Common myeloid progenitor, CD34-positive (primary cell): Measurements from ENCODE around the gene ACTG2.

Experiments
- CTCF ChIA-PET: fragments of 350-600 bp; sonication (Branson Sonifier 250); formaldehyde crosslinking; loops from one replicate; lab custom pipeline; 2021; ENCODE audit warnings: antibody characterized with exemption; lab: Charles Lee
- POLR2A ChIA-PET: fragments of 350-600 bp; sonication (Branson Sonifier 250); formaldehyde crosslinking; loops from one replicate; lab custom pipeline; 2021; ENCODE audit warnings: antibody characterized with exemption; lab: Charles Lee
- DNase-seq, 3 donors: peaks; one replicate each; pipeline versions ENCODE4 v3.0.0 to v3.0.0-alpha.2; 2013
- H3K27ac ChIP-seq, 2 experiments: 1 replicate in 1 of 2; 2 replicates in 1 of 2; pipeline ENCODE4 v1.7.0; 2013; ENCODE audit warnings: inconsistent platforms in 2 of 2, low read length in 2 of 2, mild to moderate bottlenecking in 2 of 2, low read depth in 1 of 2, moderate library complexity in 1 of 2; ENCODE audit not compliant: severe bottlenecking in 2 of 2, insufficient read depth in 1 of 2, poor library complexity in 1 of 2
- H3K27me3 ChIP-seq, 5 experiments: replicated peaks in 2 of 5; 1 replicate in 3 of 5; 2 replicates in 2 of 5; pipeline versions ENCODE4 v1.6.1 to v1.7.0; 2013; ENCODE audit warnings: low read length in 4 of 5, mild to moderate bottlenecking in 2 of 5, moderate library complexity in 2 of 5, inconsistent platforms in 1 of 5; ENCODE audit not compliant: insufficient read depth in 5 of 5, control insufficient read depth in 4 of 5
- H3K36me3 ChIP-seq, 4 experiments: 1 replicate in 2 of 4; 2 replicates in 2 of 4; pipeline versions ENCODE4 v1.6.1 to v1.7.0; 2013; ENCODE audit warnings: low read length in 3 of 4, control low read depth in 1 of 4, mild to moderate bottlenecking in 1 of 4; ENCODE audit not compliant: control insufficient read depth in 4 of 4, insufficient read depth in 4 of 4
- H3K4me1 ChIP-seq, 4 experiments: 1 replicate in 3 of 4; 2 replicates in 1 of 4; pipeline versions ENCODE4 v1.6.1 to v1.7.1; 2013; ENCODE audit warnings: low read length in 3 of 4, mild to moderate bottlenecking in 3 of 4, control low read depth in 1 of 4, inconsistent platforms in 1 of 4, moderate library complexity in 1 of 4; ENCODE audit not compliant: control insufficient read depth in 4 of 4, insufficient read depth in 4 of 4; ENCODE audit errors: control extremely low read depth in 1 of 4
- H3K4me3 ChIP-seq, 7 experiments: 1 replicate in 4 of 7; 2 replicates in 3 of 7; pipeline versions ENCODE4 v1.5.1 to v1.7.0; 2013; ENCODE audit warnings: mild to moderate bottlenecking in 7 of 7, low read length in 6 of 7, moderate library complexity in 6 of 7, inconsistent platforms in 2 of 7, low read depth in 2 of 7, control low read depth in 1 of 7; ENCODE audit not compliant: insufficient read depth in 4 of 7, control insufficient read depth in 1 of 7; ENCODE audit errors: extremely low read depth in 1 of 7
- H3K9me3 ChIP-seq, 5 experiments: 1 replicate in 4 of 5; 2 replicates in 1 of 5; pipeline versions ENCODE4 v1.6.1 to v1.7.1; 2013; ENCODE audit warnings: low read length in 4 of 5, mild to moderate bottlenecking in 2 of 5, inconsistent platforms in 1 of 5, low read depth in 1 of 5, moderate library complexity in 1 of 5; ENCODE audit not compliant: control insufficient read depth in 4 of 5, insufficient read depth in 2 of 5; ENCODE audit errors: control extremely low read depth in 1 of 5
- WGBS: methylation state at CpG from one replicate; pipeline ENCODE4 v1.1.5; 2013; ENCODE audit not compliant: insufficient coverage; 5-methylcytosine and 5-hydroxymethylcytosine counted together

ACTG2 gene

DNA sequence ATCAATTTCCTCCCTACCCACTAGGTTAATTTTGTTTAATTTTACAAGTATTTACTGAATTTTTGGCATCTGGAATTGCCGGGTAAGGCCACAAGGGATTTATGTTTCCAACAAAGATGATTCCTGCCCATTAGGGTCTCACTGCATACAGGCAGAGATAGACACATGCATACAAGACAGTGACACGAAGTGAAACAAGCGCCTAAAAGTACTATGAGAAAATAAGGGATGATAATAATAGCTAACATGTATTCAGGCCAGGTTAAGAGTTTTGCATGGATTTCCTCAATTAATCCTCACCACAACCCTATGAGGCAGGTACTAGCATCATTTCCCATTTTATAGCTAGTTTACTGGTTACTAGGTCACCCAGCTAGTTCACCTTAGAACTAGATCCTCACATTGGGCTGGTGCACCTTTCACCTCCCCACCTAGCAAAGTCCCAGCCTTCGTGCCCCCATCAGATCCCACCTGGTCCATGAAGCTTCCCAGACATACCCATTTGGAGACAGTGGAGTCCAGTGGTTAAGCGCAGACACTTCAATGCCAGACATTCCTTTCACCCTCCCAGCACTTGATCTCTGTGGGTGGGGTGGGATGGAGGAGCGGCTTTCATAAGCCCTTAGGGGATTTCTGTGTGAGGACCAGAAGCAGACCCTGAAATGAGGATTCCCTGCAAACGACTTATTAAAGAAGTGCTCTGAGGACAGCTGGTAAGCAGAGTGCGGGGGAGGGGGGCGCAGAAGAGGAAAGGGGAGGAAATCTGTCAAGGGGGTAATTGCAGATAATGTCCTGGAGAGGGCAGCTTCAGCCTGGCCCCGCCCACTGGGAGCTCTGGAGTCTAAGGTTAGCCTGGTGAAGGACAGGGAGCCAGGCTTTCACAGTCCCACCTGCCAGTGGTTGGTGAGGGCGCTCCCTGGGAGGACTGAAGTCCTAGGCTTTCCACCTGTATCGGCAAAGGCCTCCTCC, 28.1 kb downstream of the ACTG2 start:
- H3K27me3 ChIP-seq = no peaks in the 10 kb centered on the region
- DNase-seq = peak in 2 of 3 donors; percentile 65 to 70
- ChIA-PET POLR2A (no interaction called here), CTCF (interaction anchor here (0.6 to 1.6 kb wide), 5 partner anchors 11 to 474 kb away, joined by 3 to 4 read pairs (median 3); no protein-coding TSS in a partner anchor)
- H3K27ac ChIP-seq = no peak overlapping the region
- no peak overlapping the region for H3K4me3 ChIP-seq
- H3K36me3 ChIP-seq = no peaks in the 10 kb centered on the region
- H3K9me3 ChIP-seq = no peaks in the 10 kb centered on the region
- WGBS = 64% methylated on average over 7 of the region's 12 CpGs
- H3K4me1 ChIP-seq = peaks cover 0 to 10% (median 3%) of the 10 kb centered on the region in 4 experiments

DNA sequence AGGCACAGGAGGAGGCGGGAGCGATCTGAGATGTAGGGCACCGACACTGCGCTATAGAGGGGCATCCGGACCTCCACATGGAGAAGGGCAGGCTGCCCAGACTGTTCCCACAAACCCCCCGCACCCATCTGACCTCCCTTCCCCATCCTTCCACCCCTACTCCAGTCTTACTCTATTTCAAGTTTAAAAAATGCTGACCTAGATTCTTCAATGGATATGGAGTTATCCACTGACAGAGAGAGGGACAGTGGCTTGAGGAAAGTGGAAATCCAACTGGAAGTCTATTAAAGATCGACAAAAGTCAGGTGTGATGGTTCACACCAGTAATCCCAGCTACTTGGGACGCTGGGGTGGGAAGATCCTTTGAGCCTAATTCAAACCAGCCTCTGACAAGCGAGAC, 28.8 kb downstream of the ACTG2 start:
- 96% methylated on average over 9 of the region's 9 CpGs for WGBS
- POLR2A ChIA-PET = no interaction called here
- CTCF ChIA-PET = interaction anchor here (0.6 to 1.6 kb wide), 3 partner anchors 11 to 154 kb away, joined by 3 to 4 read pairs (median 3); no protein-coding TSS in a partner anchor

DNA sequence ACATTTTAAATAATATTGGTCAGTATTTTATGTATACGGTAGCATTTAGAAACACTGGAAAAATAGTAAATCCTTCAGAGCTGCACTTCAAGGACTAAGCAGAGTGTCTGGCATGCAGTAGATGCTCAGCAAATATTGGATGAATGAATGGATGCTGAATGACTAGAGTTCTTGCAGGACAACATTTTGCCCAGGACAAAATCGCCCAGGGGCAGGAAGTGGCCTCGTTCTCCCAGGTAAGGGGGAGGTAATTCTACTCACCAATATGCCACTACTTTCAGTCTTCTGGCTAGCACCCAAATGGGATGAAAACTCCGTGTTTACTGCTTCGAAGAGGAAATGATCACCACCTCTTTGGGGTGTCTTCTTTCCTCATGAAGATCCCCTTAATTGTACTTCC, 29.9 kb downstream of the ACTG2 start:
- WGBS = 61% methylated on average over 3 of the region's 5 CpGs
- H3K4me1 ChIP-seq = peaks cover 5 to 18% (median 13%) of the 10 kb centered on the region in 4 experiments

More for the DNA sequence above, 28.8 kb downstream of the ACTG2 start:
- no peak overlapping the region for H3K4me3 ChIP-seq
- DNase-seq = no peak
- no peaks in the 10 kb centered on the region for H3K27me3 ChIP-seq
- H3K9me3 ChIP-seq = no peaks in the 10 kb centered on the region
- no peak overlapping the region for H3K27ac ChIP-seq
- H3K4me1 ChIP-seq = peaks cover 0 to 11% (median 7%) of the 10 kb centered on the region in 4 experiments
- no peaks in the 10 kb centered on the region for H3K36me3 ChIP-seq

DNA sequence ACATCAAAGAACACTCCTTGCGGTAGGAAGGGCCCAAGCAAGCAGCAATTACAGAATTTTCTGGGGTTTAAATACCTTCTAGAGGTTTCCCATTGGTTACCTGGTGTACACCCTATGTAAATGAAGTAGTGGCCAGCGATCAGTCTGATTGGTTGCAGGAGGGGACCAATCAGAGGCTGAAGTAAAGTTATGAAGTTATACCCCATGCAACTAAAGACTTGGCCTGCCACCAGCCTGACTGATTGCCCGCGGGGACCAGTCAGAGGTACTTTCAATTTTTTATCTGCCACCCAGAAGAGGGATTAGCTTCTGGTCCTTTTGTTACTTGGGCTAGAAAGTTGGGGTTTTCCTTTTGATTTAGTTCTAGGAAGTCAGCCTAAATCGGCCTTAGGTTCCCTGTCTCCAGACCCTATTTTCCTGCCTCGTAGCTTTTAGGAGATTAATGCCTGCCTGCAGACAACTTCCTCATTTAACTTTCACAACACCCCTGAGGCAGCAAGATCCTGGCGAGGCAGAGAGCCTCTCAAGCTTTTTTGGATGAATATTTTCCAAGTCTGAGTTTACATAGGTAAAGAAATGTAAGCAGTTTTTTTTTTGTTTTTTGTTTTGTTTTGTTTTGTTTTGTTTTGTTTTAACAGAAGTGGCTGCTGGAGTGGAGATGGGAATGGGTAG, 32.4 kb downstream of the ACTG2 start:
- H3K27ac ChIP-seq = no peak overlapping the region
- ChIA-PET POLR2A (no interaction called here), CTCF (interaction anchor here (1.5 kb wide), 1 partner anchor 54 kb away, joined by 3 read pairs; no protein-coding TSS in a partner anchor)
- peak in 2 of 3 donors; percentile 10 to 15 for DNase-seq
- no peaks in the 10 kb centered on the region for H3K9me3 ChIP-seq
- H3K36me3 ChIP-seq = peaks cover 0 to 4% (median 2%) of the 10 kb centered on the region in 4 experiments
- WGBS = 100% methylated on average over 2 of the region's 7 CpGs
- H3K4me3 ChIP-seq = no peak overlapping the region
- H3K27me3 ChIP-seq = no peaks in the 10 kb centered on the region
- peaks cover 5 to 30% (median 18%) of the 10 kb centered on the region in 4 experiments for H3K4me1 ChIP-seq

More for the DNA sequence above, 29.9 kb downstream of the ACTG2 start:
- POLR2A ChIA-PET = no interaction called here
- no peaks in the 10 kb centered on the region for H3K9me3 ChIP-seq
- H3K36me3 ChIP-seq = no peaks in the 10 kb centered on the region
- DNase-seq = no peak
- H3K4me3 ChIP-seq = no peak overlapping the region
- H3K27ac ChIP-seq = no peak overlapping the region
- H3K27me3 ChIP-seq = no peaks in the 10 kb centered on the region
- CTCF ChIA-PET = interaction anchor here (0.8 to 1.0 kb wide), 2 partner anchors 14 kb away, joined by 3 read pairs; no protein-coding TSS in a partner anchor

DNA sequence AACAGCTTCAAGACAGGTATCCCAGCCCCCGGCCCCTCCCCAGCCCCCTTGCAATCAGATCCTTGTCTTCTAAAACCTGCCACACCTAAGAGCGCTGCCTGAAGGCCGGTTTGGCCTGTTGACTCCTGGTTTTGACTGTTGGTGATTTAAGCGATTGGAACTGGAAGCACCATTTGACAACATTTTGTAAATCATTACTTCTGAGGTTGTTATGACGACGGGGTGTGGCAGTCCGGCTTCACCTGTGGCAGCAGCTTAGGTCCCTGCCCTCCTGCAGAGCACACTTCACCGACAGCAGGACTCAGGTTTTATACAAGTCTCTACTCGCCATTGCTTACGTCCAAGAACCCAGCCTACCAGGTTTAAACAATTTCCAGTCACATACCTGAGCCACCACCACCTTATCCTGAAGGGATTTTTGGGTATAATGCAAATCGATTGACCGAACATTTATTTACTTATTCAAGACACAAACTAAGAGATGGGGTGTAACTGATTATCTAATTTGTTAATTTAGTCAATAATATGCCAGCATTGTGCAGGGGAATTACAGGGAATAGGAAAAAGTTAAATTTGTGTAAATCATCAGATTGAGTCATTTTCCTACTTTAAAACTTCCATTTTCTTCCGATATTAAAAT, 33.2 kb downstream of the ACTG2 start:
- peaks cover 0 to 9% (median 3%) of the 10 kb centered on the region in 4 experiments for H3K36me3 ChIP-seq
- 98% methylated on average over 7 of the region's 13 CpGs for WGBS
- H3K4me1 ChIP-seq = peaks cover 5 to 27% (median 17%) of the 10 kb centered on the region in 4 experiments
- no peaks in the 10 kb centered on the region for H3K9me3 ChIP-seq
- peak in 1 of 3 donors; percentile 7 for DNase-seq
- H3K27ac ChIP-seq = peak overlapping the region; percentile 57 to 98
- no peaks in the 10 kb centered on the region for H3K27me3 ChIP-seq
- H3K4me3 ChIP-seq = peak overlapping the region in 6 of 7 experiments; percentile 16 to 92 (median 82)
- ChIA-PET POLR2A (no interaction called here), CTCF (interaction anchor here (1.5 kb wide), 1 partner anchor 53 kb away, joined by 3 read pairs; no protein-coding TSS in a partner anchor)

DNA sequence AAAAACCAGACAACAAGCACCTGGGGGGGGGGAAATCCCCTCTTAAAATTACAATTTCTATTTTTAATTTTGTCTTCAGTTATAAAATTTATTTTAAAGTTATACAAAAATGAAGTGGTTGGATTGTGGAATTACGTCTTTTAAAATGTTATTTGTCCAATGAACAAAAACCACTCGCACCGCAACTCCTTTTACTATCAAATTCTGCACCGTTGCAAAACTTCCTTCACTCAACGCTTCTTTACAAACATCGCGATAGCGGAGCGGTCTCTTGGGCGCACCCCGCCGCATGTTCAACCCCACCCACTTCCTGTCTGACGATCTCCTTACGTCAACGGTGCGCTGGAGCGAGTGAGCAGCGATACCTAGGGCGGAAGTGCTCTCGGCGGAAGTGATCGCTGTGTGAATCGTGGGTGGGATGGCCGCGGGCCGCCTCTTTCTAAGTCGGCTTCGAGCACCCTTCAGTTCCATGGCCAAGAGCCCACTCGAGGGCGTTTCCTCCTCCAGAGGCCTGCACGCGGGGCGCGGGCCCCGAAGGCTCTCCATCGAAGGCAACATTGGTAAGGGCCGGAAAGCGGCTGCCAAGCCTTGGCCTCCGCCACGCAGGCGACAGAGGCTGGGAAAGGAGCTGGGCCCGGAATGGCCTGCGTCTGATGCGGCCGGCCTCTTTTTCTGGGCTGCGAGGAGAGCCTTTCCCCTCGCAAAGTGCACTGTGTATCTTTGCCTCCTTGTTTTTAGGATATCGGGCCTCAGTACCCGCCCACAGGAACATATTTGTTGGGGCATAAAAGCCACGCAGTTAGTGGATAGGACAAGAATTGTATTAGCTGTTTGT, 33.9 kb downstream of the ACTG2 start, which contains the start of gene DGUOK:
Gene DGUOK, plus strand, starts transcription at position 388 of the 835 bp plus-strand sequence. Its CDS starts 31 bp downstream, at position 419.
- POLR2A ChIA-PET = interaction anchor here (0.6 to 0.7 kb wide), 2 partner anchors 23 to 76 kb away, joined by 3 to 4 read pairs; no protein-coding TSS in a partner anchor
- under 1% methylated on average over 49 of the region's 50 CpGs for WGBS
- CTCF ChIA-PET = interaction anchor here (1.0 to 1.2 kb wide), 3 partner anchors 10 to 223 kb away, joined by 3 to 6 read pairs (median 4); no protein-coding TSS in a partner anchor
- peak within 1 kb of the TSS; percentile 95 to 98 for H3K27ac ChIP-seq
- no peaks in the 10 kb centered on the region for H3K27me3 ChIP-seq
- no peaks in the 10 kb centered on the region for H3K9me3 ChIP-seq
- H3K36me3 ChIP-seq = peaks cover 0 to 14% (median 4%) of the 10 kb centered on the region in 4 experiments
- peaks cover 5 to 25% (median 16%) of the 10 kb centered on the region in 4 experiments for H3K4me1 ChIP-seq
- peak; percentile 100 for DNase-seq
- H3K4me3 ChIP-seq = peak within 1 kb of the TSS; percentile 16 to 92 (median 80)
